ENCODE measurements around the gene XRN1.

The XRN1 gene

GRCh38 chr3:142450881-142451280 is 3.0 kb upstream of the XRN1 start:
- TF ChIP-seq GATA2 (IDR thresholded peaks at IDR 0.05; ENCODE audit: low read depth, low read length) (no peak), GATA3 (IDR thresholded peaks at IDR 0.05; ENCODE audit: low read depth, low read length) (no peak)

- TF ChIP-seq GATA2 (IDR thresholded peaks at IDR 0.05; ENCODE audit: low read depth, low read length) (no peak), GATA3 (IDR thresholded peaks at IDR 0.05; ENCODE audit: low read depth, low read length) (no peak)
Measured at GRCh38 chr3:142450189-142450588, 2.4 kb upstream of the XRN1 start.

- TF ChIP-seq GATA3 (IDR thresholded peaks at IDR 0.05; ENCODE audit: low read depth, low read length) (no peak), GATA2 (IDR thresholded peaks at IDR 0.05; ENCODE audit: low read depth, low read length) (no peak)
Measured at GRCh38 chr3:142447301-142447851, 461 bp downstream of the XRN1 start.

- TF ChIP-seq GATA3 (IDR thresholded peaks at IDR 0.05; ENCODE audit: low read depth, low read length) (no peak), GATA2 (IDR thresholded peaks at IDR 0.05; ENCODE audit: low read depth, low read length) (no peak)
Measured at GRCh38 chr3:142445816-142446254, 2.0 kb downstream of the XRN1 start.

GRCh38 chr3:142444343-142444742 is 3.5 kb downstream of the XRN1 start:
- TF ChIP-seq GATA2 (IDR thresholded peaks at IDR 0.05; ENCODE audit: low read depth, low read length) = no peak
- no peak for TF ChIP-seq GATA3 (IDR thresholded peaks at IDR 0.05; ENCODE audit: low read depth, low read length)

GRCh38 chr3:142436951-142437585 is 10.8 kb downstream of the XRN1 start:
- TF ChIP-seq GATA2 (IDR thresholded peaks at IDR 0.05; ENCODE audit: low read depth, low read length) (no peak), GATA3 (IDR thresholded peaks at IDR 0.05; ENCODE audit: low read depth, low read length) (no peak)

GRCh38 chr3:142434503-142434902 is 13.3 kb downstream of the XRN1 start:
- TF ChIP-seq GATA2 (IDR thresholded peaks at IDR 0.05; ENCODE audit: low read depth, low read length) = no peak
- no peak for TF ChIP-seq GATA3 (IDR thresholded peaks at IDR 0.05; ENCODE audit: low read depth, low read length)

GRCh38 chr3:142433110-142433509 is 14.7 kb downstream of the XRN1 start:
- no peak for TF ChIP-seq GATA2 (IDR thresholded peaks at IDR 0.05; ENCODE audit: low read depth, low read length)
- TF ChIP-seq GATA3 (IDR thresholded peaks at IDR 0.05; ENCODE audit: low read depth, low read length) = no peak

GRCh38 chr3:142429582-142429981 is 18.3 kb downstream of the XRN1 start:
- no peak for TF ChIP-seq GATA2 (IDR thresholded peaks at IDR 0.05; ENCODE audit: low read depth, low read length)
- no peak for TF ChIP-seq GATA3 (IDR thresholded peaks at IDR 0.05; ENCODE audit: low read depth, low read length)

GRCh38 chr3:142424754-142425153 is 23.1 kb downstream of the XRN1 start:
- TF ChIP-seq GATA2 (IDR thresholded peaks at IDR 0.05; ENCODE audit: low read depth, low read length) (no peak), GATA3 (IDR thresholded peaks at IDR 0.05; ENCODE audit: low read depth, low read length) (no peak)

GRCh38 chr3:142418926-142419592 is 28.8 kb downstream of the XRN1 start:
- TF ChIP-seq GATA2 (IDR thresholded peaks at IDR 0.05; ENCODE audit: low read depth, low read length) = no peak
- no peak for TF ChIP-seq GATA3 (IDR thresholded peaks at IDR 0.05; ENCODE audit: low read depth, low read length)

- TF ChIP-seq GATA2 (IDR thresholded peaks at IDR 0.05; ENCODE audit: low read depth, low read length) (no peak), GATA3 (IDR thresholded peaks at IDR 0.05; ENCODE audit: low read depth, low read length) (no peak)
Measured at GRCh38 chr3:142417302-142417701, 30.5 kb downstream of the XRN1 start.

- no peak for TF ChIP-seq GATA3 (IDR thresholded peaks at IDR 0.05; ENCODE audit: low read depth, low read length)
- no peak for TF ChIP-seq GATA2 (IDR thresholded peaks at IDR 0.05; ENCODE audit: low read depth, low read length)
Measured at GRCh38 chr3:142394921-142395622, 52.8 kb downstream of the XRN1 start.

- TF ChIP-seq GATA2 (IDR thresholded peaks at IDR 0.05; ENCODE audit: low read depth, low read length) (no peak), GATA3 (IDR thresholded peaks at IDR 0.05; ENCODE audit: low read depth, low read length) (no peak)
Measured at GRCh38 chr3:142385078-142385477, 62.8 kb downstream of the XRN1 start.

Measured in SH-SY5Y (cell line).